Psoas muscle (tissue), 8 donors: ENCODE data around the gene RNF130. TPM values are rescaled to one million over a fixed set of nuclear protein-coding genes. Genes with fewer than 3 reads are reported as not detected.

Experiments used
- ATAC-seq, 4 donors: fragments of 200-7000 bp; cut with Tn5 transposase; one replicate each; pipeline ENCODE4 v1.9.1; 2020; ENCODE audit warnings: moderate library complexity in 3 of 4, mild to moderate bottlenecking in 2 of 4
- DNase-seq, 2 donors: peaks; one replicate each; pipeline ENCODE4 v3.0.0-alpha.2; 2020
- H3K27ac ChIP-seq: fragments of 200-600 bp; one replicate; pipeline ENCODE4 v1.8.0; 2022
- H3K27me3 ChIP-seq, 3 donors: fragments of 200-600 bp in 1 of 3; one replicate each; pipeline versions ENCODE4 v1.6.1 to v1.8.0; 2013 to 2022; ENCODE audit warnings: low read length in 2 of 3, mild to moderate bottlenecking in 2 of 3, moderate library complexity in 1 of 3; ENCODE audit not compliant: insufficient read depth in 3 of 3
- H3K36me3 ChIP-seq, 2 donors: fragments of 200-600 bp in 1 of 2; one replicate each; pipeline versions ENCODE4 v1.6.1 to v1.8.0; 2013 to 2022; ENCODE audit warnings: low read depth in 1 of 2, mild to moderate bottlenecking in 1 of 2, moderate library complexity in 1 of 2; ENCODE audit not compliant: insufficient read depth in 1 of 2
- H3K4me1 ChIP-seq: fragments of 200-600 bp; one replicate; pipeline ENCODE4 v1.8.0; 2022
- H3K4me3 ChIP-seq: fragments of 200-600 bp; one replicate; pipeline ENCODE4 v1.8.0; 2022; ENCODE audit warnings: mild to moderate bottlenecking
- H3K9me3 ChIP-seq: fragments of 200-600 bp; one replicate; pipeline ENCODE4 v1.8.0; 2022
- WGBS, 3 donors: extraction: QIAGEN DNeasy Blood & Tissue Kit; methylation state at CpG; one replicate each; pipeline versions ENCODE4 v1.1.6 to v1.1.7; 2013; 5-methylcytosine and 5-hydroxymethylcytosine counted together
- intact Hi-C, 2 donors: fragments of 100-400 bp; cut with DNase I; formaldehyde crosslinking; loops; one replicate each; pipeline versions ENCODE4 v1.11.0 to v1.14.2; 2022
- polyA plus RNA-seq, 3 donors: library from polyadenylated mRNA; stranded (reverse); fragments of 200-250 nt; gene quantifications; one replicate each; pipeline ENCODE4 v1.2.3, GENCODE V29; 2013
- total RNA-seq, 4 donors: library from RNA; stranded (reverse); fragmentation: NEBNext Ultra II Directional in 2 of 4; extraction: Animal tissue kit (Norgen Biotek cat#: 25700) in 2 of 4; gene quantifications; one replicate each; pipeline versions ENCODE4 v1.2.1 to v1.2.4, GENCODE V29; 2021 to 2023
- TF ChIP-seq, protein P1 (sequence below): fragments of 200-600 bp; IDR thresholded peaks from one replicate; pipeline ENCODE4 v1.8.0; 2022; ENCODE audit warnings: antibody characterized with exemption
- donor health status: healthy with polysubstance abuse.
- donor health status: DM: no; HTN: no; CAD: no; lungs with moderate emphysema.
- donor health status: Bipolar disorder and iron deficiency.
- donor health status: healthy.
- donor health status: DM: yes; HTN: yes; CAD: no.
- donor health status: DM: no; HTN: no; CAD: no.
- donor health status: DM: no; HTN: no; CAD: no.
- donor health status: DM: yes; HTN: yes; CAD: no.

Gene RNF130
- total and polyA plus RNA-seq, 7 donors, result 34.1 to 45.3 (median 37.2) TPM

DNA sequence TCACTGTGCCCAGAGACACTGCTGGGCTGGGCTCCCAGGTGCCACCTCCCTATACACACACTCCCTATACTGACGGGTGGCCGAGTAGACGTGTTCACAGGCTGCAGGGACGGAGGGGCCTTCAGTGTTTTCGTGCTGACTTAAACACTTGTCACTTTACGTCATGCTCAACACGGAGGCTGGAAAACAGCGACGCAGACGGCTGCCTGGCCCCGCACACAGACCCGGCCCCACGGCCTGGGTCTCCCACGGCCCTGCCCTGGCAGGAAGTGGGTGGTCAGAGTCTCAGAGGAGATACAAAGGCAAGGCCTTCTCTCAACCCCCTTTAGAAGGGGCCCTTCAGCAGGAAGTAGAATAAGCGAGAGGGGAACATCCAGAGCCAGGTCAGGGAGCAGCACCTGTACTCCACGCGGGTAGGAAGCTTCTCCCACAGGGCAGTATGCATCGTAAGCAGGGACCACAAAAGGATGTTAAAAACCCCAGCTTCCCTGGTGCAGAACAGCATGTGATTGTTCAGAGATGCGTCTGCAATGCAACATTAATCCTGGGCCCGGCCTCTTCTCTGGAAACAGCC, 152.0 kb downstream of the RNF130 start:
- 86 to 90% (median 86%) methylated on average over 20 of the region's 20 CpGs for WGBS, 3 donors
- TF ChIP-seq, protein P1, sequence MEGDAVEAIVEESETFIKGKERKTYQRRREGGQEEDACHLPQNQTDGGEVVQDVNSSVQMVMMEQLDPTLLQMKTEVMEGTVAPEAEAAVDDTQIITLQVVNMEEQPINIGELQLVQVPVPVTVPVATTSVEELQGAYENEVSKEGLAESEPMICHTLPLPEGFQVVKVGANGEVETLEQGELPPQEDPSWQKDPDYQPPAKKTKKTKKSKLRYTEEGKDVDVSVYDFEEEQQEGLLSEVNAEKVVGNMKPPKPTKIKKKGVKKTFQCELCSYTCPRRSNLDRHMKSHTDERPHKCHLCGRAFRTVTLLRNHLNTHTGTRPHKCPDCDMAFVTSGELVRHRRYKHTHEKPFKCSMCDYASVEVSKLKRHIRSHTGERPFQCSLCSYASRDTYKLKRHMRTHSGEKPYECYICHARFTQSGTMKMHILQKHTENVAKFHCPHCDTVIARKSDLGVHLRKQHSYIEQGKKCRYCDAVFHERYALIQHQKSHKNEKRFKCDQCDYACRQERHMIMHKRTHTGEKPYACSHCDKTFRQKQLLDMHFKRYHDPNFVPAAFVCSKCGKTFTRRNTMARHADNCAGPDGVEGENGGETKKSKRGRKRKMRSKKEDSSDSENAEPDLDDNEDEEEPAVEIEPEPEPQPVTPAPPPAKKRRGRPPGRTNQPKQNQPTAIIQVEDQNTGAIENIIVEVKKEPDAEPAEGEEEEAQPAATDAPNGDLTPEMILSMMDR, result no peak
- Histone ChIP-seq H3K4me1 (no peaks in the 10 kb centered on the region), H3K27me3 (peaks cover 0 to 2% (median 0%) of the 10 kb centered on the region in 3 donors), H3K9me3 (no peaks in the 10 kb centered on the region), H3K4me3 (no peak overlapping the region), H3K27ac (no peak overlapping the region), H3K36me3 (no peaks in the 10 kb centered on the region)
- ATAC-seq (no peak), DNase-seq (no peak)
- intact Hi-C loops, result no loop called here

DNA sequence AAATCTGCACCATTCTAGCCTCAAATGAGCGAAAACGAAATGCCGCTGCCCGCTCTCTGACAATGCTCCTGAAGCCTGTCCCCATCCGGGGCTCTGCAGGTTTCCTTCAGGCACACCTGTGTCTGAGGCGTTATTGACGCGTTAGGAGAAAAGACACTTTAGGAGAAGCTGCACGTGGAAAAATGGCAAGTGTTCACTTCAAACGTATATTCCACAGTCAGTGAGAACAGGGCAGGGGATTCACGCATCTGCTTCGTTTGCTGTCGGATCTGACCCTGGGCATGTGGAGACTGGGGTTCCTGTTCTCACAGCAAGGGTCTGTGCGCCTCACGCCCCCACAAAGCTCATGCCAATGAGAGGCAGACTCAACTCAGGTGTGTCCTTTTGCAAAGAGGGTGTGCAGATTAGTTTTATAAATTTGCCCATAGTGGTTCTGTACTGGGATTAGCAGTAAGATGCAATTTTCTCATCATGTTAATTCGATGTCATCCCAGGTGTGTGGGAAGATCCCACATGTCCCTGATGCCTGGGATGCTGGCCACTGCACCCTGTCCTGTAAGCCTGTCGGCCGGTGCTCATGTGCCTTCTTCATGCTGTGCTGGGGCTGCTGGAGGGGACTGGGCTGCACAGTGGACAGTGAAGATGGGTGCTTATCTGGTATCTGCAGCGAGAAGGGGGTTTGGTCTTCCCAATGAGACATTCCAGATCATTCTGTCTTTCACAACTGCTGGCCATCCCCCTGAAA, 152.6 kb downstream of the RNF130 start:
- WGBS, 3 donors, result 93 to 95% (median 95%) methylated on average over 19 of the region's 19 CpGs
- H3K9me3 ChIP-seq, result no peaks in the 10 kb centered on the region

DNA sequence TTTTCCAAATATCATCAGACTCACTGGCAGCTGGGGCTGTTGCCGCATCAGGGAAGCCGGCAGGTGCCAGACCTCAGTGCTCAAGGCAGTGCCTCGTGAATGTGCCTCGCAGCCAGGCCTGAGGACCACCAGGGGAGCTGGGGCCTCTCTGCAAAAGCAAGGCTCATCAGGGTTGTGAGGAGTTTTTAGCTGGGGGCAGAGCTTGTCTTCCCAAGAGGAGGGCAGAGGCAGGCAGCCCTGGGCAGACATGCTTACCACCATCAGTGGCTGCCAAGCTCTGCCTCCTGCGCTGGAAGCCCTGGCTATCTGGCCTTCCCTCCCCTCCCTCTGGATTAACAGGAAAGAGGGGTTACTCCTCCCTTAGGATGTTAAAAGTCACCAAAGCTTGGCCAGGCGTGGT, 155.0 kb downstream of the RNF130 start:
- H3K4me1 ChIP-seq, result peaks cover 16% of the 10 kb centered on the region
- no peak overlapping the region for H3K4me3 ChIP-seq
- DNase-seq (no peak), ATAC-seq (no peak)
- 72 to 74% (median 74%) methylated on average over 6 of the region's 6 CpGs for WGBS, 3 donors
- no peaks in the 10 kb centered on the region for H3K36me3 ChIP-seq
- intact Hi-C loops, result no loop called here
- TF ChIP-seq, protein P1, result no peak
- H3K27ac ChIP-seq, result no peak overlapping the region
- no peaks in the 10 kb centered on the region for H3K9me3 ChIP-seq
- H3K27me3 ChIP-seq, result peaks cover 0 to 2% (median 0%) of the 10 kb centered on the region in 3 donors

More for the DNA sequence above, 152.6 kb downstream of the RNF130 start:
- DNase-seq (no peak), ATAC-seq (no peak)
- H3K27ac ChIP-seq, result no peak overlapping the region
- TF ChIP-seq, protein P1, result no peak
- H3K4me1 ChIP-seq, result peaks cover 5% of the 10 kb centered on the region
- intact Hi-C loops, result no loop called here
- H3K36me3 ChIP-seq, result no peaks in the 10 kb centered on the region
- H3K27me3 ChIP-seq, result peaks cover 0 to 2% (median 0%) of the 10 kb centered on the region in 3 donors
- no peak overlapping the region for H3K4me3 ChIP-seq

DNA sequence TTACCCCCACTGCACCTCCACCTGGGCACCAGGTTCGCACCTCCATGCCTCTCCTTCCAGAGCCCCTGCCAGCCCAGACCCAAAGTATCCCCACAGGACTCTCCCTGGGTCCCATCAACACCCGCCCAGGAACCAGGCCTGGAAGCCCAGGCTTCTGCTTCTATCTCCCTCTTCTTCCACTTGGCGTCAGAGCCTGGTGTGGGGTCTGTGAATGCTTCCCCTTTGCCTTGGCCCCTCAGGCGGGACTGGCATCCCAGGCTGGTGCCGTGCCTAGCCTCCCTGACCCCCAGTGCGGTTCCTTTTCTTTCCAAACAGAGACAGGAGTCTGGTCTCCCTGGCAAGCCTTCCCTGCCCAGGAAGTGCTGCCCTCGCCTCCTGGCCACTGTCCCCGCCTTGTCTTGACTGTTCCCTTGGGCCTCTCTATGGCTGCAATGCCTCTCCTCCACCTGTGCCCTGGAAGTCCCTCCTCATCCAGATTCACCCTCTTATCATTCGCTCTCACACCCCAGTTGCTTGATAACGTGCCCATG, 156.1 kb downstream of the RNF130 start:
- ATAC-seq (no peak), DNase-seq (no peak)
- 86 to 90% (median 88%) methylated on average over 10 of the region's 10 CpGs for WGBS, 3 donors
- Histone ChIP-seq H3K4me1 (peaks cover 16% of the 10 kb centered on the region), H3K4me3 (no peak overlapping the region), H3K9me3 (no peaks in the 10 kb centered on the region), H3K36me3 (no peaks in the 10 kb centered on the region), H3K27me3 (peaks cover 0 to 2% (median 0%) of the 10 kb centered on the region in 3 donors), H3K27ac (no peak overlapping the region)
- TF ChIP-seq, protein P1, result no peak
- intact Hi-C loops, result no loop called here
